Naive thymus-derived CD4-positive, alpha-beta T cell (primary cell): Measurements from ENCODE around the gene KRT81. TPM values are rescaled to one million over a fixed set of nuclear protein-coding genes. Genes with fewer than 3 reads are reported as not detected.
A peak's percentile ranks its signal among the peaks of the same experiment; 100 is the strongest.
"Not testable (repeated sequence)": the region's sequence is repeated elsewhere in the genome, so short reads cannot be mapped to it uniquely, and the experiment has no call there.

Source experiments
- ATAC-seq: fragments of 150-1000 bp; cut with Tn5 transposase; 2 replicates; pipeline ENCODE4 v1.10.0; 2021; ENCODE audit warnings: mild to moderate bottlenecking, moderate library complexity
- CTCF ChIA-PET: fragments of 350-600 bp; sonication (Branson Sonifier 250); formaldehyde crosslinking; loops from one replicate; lab custom pipeline; 2021; ENCODE audit warnings: antibody characterized with exemption; lab: Charles Lee
- POLR2A ChIA-PET: fragments of 350-600 bp; sonication (Branson Sonifier 250); formaldehyde crosslinking; loops from one replicate; lab custom pipeline; 2021; ENCODE audit warnings: antibody characterized with exemption, inconsistent platforms; lab: Charles Lee
- DNase-seq, 9 donors: peaks; one replicate each; pipeline versions ENCODE4 v3.0.0 to v3.0.0-alpha.2; 2020 to 2022; ENCODE audit warnings: mixed read lengths in 1 of 9
- H3K27ac ChIP-seq: one replicate; pipeline ENCODE4 v1.7.0; 2013; ENCODE audit warnings: mild to moderate bottlenecking, low read depth, low read length, moderate library complexity
- H3K27me3 ChIP-seq, 2 donors: one replicate each; pipeline ENCODE4 v1.7.0; 2013; ENCODE audit warnings: low read length in 2 of 2, mild to moderate bottlenecking in 2 of 2, moderate library complexity in 2 of 2; ENCODE audit not compliant: control insufficient read depth in 2 of 2, insufficient read depth in 2 of 2
- H3K36me3 ChIP-seq, 3 experiments: 1 replicate in 2 of 3; 2 replicates in 1 of 3; pipeline ENCODE4 v1.7.0; 2013; ENCODE audit warnings: low read length in 3 of 3, mild to moderate bottlenecking in 3 of 3, moderate library complexity in 1 of 3; ENCODE audit not compliant: insufficient read depth in 3 of 3, control insufficient read depth in 2 of 3
- H3K4me1 ChIP-seq, 2 donors: one replicate each; pipeline ENCODE4 v1.7.0; 2013; ENCODE audit warnings: low read length in 2 of 2, mild to moderate bottlenecking in 2 of 2, moderate library complexity in 1 of 2; ENCODE audit not compliant: control insufficient read depth in 2 of 2, insufficient read depth in 2 of 2
- H3K4me3 ChIP-seq: 2 replicates; pipeline ENCODE4 v1.7.0; 2013; ENCODE audit warnings: mild to moderate bottlenecking, low read length
- H3K9me3 ChIP-seq, 3 experiments: 1 replicate in 2 of 3; 2 replicates in 1 of 3; pipeline ENCODE4 v1.7.0; 2013; ENCODE audit warnings: low read length in 3 of 3; ENCODE audit not compliant: control insufficient read depth in 2 of 3
- H3K27ac Mint-ChIP-seq, 9 donors: one replicate each; pipeline ENCODE4 v1.8.0; 2020 to 2022; ENCODE audit warnings: mixed read lengths in 9 of 9, mild to moderate bottlenecking in 8 of 9, moderate library complexity in 5 of 9, inconsistent platforms in 2 of 9
- H3K27me3 Mint-ChIP-seq, 5 donors: one replicate each; pipeline ENCODE4 v1.8.0; 2021 to 2022; ENCODE audit warnings: mixed read lengths in 5 of 5, mild to moderate bottlenecking in 1 of 5
- H3K36me3 Mint-ChIP-seq, 5 donors: one replicate each; pipeline ENCODE4 v1.8.0; 2020 to 2022; ENCODE audit warnings: mixed read lengths in 5 of 5, mild to moderate bottlenecking in 3 of 5, inconsistent platforms in 1 of 5
- H3K4me1 Mint-ChIP-seq, 7 donors: one replicate each; pipeline ENCODE4 v1.8.0; 2020 to 2022; ENCODE audit warnings: mixed read lengths in 7 of 7, mild to moderate bottlenecking in 3 of 7, inconsistent platforms in 1 of 7
- H3K4me3 Mint-ChIP-seq, 10 donors: one replicate each; pipeline ENCODE4 v1.8.0; 2020 to 2022; ENCODE audit warnings: mild to moderate bottlenecking in 10 of 10, mixed read lengths in 10 of 10, moderate library complexity in 6 of 10, inconsistent platforms in 2 of 10
- H3K9me3 Mint-ChIP-seq, 11 donors: one replicate each; pipeline ENCODE4 v1.8.0; 2020 to 2022; ENCODE audit warnings: mixed read lengths in 11 of 11, mild to moderate bottlenecking in 4 of 11, inconsistent platforms in 1 of 11, moderate library complexity in 1 of 11
- intact Hi-C, 2 donors: fragments of 100-400 bp; cut with micrococcal nuclease; formaldehyde crosslinking; loops; one replicate each; pipeline ENCODE4 v1.15.1; 2023
- polyA plus RNA-seq, 2 donors: library from polyadenylated mRNA; unstranded; fragments of 300-500 nt; fragmentation: Illumina TruSeq; gene quantifications; one replicate each; pipeline ENCODE4 v1.2.3, GENCODE V29; 2021
- total RNA-seq, 6 experiments: library from RNA in 5 of 6; stranded (reverse) in 5 of 6; gene quantifications; 1 replicate in 5 of 6; 2 replicates in 1 of 6; pipeline ENCODE4 v1.2.3 and lab custom pipeline; 2021 to 2026

Gene KRT81
- total and polyA plus RNA-seq, 7 experiments from 2014 or later: 0.15 to 0.21 TPM; not detected in 5

DNA sequence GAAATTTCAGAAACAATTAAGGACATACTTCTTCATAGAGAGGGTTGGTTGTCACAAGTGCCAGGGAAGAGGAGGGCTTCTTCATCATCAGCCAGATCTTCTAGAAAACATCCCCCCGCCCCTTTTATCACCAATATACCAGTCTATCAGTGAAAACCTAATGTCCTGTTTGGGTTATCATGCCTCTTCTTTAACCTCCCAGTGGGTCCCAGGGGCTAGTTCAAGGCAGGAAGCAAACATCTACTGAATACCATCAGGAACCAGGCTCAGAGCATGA lies 30.2 kb downstream of the KRT81 start:
- Mint-ChIP-seq H3K36me3 (peaks cover 0 to 25% (median 0%) of the 10 kb centered on the region in 5 donors), H3K27me3 (peaks cover 36 to 62% (median 54%) of the 10 kb centered on the region in 5 donors), H3K4me1 (peaks cover 0 to 27% (median 8%) of the 10 kb centered on the region in 7 donors), H3K27ac (no peak overlapping the region), H3K9me3 (peaks cover 0 to 4% (median 0%) of the 10 kb centered on the region in 11 donors), H3K4me3 (no peak overlapping the region)
- no peaks in the 10 kb centered on the region for H3K36me3 ChIP-seq
- H3K4me1 ChIP-seq: no peaks in the 10 kb centered on the region
- H3K27me3 ChIP-seq: peaks cover 0 to 2% of the 10 kb centered on the region in 2 donors
- DNase-seq (no peak), ATAC-seq (no peak)
- H3K27ac ChIP-seq: no peak overlapping the region
- POLR2A ChIA-PET: no interaction called here
- no peak overlapping the region for H3K4me3 ChIP-seq
- no peaks in the 10 kb centered on the region for H3K9me3 ChIP-seq
- intact Hi-C loops: no loop called here
- CTCF ChIA-PET: no interaction called here

- H3K36me3 ChIP-seq: no peaks in the 10 kb centered on the region
- H3K27ac ChIP-seq: no peak overlapping the region
- peak overlapping the region in 1 of 10 donors; percentile 60 for H3K4me3 Mint-ChIP-seq
- DNase-seq: no peak
- CTCF ChIA-PET: interaction anchor here (1.0 kb wide), 1 partner anchor 18 kb away, joined by 4 read pairs; no protein-coding TSS in a partner anchor
- peaks cover 0 to 4% (median 0%) of the 10 kb centered on the region in 11 donors for H3K9me3 Mint-ChIP-seq
- POLR2A ChIA-PET: no interaction called here
- peaks cover 42 to 66% (median 59%) of the 10 kb centered on the region in 5 donors for H3K27me3 Mint-ChIP-seq
- H3K36me3 Mint-ChIP-seq: peaks cover 0 to 25% (median 0%) of the 10 kb centered on the region in 5 donors
- peaks cover 0 to 2% of the 10 kb centered on the region in 2 donors for H3K27me3 ChIP-seq
- intact Hi-C loops: no loop called here
- no peak for ATAC-seq
- H3K4me1 ChIP-seq: no peaks in the 10 kb centered on the region
- peaks cover 0 to 28% (median 8%) of the 10 kb centered on the region in 7 donors for H3K4me1 Mint-ChIP-seq
- H3K4me3 ChIP-seq: no peak overlapping the region
- H3K27ac Mint-ChIP-seq: peak overlapping the region in 1 of 9 donors; percentile 21
- H3K9me3 ChIP-seq: no peaks in the 10 kb centered on the region
Measured at GRCh38 chr12:52260361-52261207, 30.8 kb downstream of the KRT81 start.

DNA sequence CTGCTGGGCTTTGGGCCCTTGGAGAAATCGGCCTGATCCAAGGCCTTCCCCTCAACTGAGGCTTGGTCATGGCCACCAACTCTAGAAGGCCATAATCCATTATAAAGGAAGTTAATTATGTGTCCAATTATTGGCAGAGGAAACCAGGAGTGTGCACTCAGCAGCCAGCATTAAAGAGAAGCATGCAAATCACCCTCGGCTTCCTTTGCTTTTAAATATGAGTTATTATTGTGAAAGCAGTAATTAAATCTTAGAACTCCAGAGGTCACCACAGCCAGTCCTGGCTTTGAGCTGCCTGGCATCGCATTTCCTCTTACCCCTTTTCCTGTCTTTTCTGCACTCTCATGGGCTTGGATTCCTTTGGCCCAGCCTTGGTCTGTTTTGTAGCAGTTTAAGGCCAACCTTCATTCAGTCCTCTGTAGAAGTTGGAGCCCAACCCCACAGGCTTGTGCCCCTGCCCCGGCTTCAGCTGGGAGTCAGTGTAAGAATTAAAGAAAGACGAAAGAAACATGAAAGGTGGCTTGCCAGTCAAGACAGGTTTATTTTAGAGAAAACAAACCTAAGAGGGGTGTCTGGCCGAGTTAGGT lies 31.6 kb downstream of the KRT81 start:
- DNase-seq (no peak), ATAC-seq (no peak)
- Histone ChIP-seq H3K36me3 (no peaks in the 10 kb centered on the region), H3K27ac (no peak overlapping the region), H3K4me3 (no peak overlapping the region), H3K9me3 (no peaks in the 10 kb centered on the region), H3K4me1 (no peaks in the 10 kb centered on the region), H3K27me3 (peaks cover 0 to 2% of the 10 kb centered on the region in 2 donors)
- no peak overlapping the region for H3K27ac Mint-ChIP-seq
- intact Hi-C loops: no loop called here
- H3K4me3 Mint-ChIP-seq: peak overlapping the region in 1 of 10 donors; percentile 60
- peaks cover 50 to 69% (median 66%) of the 10 kb centered on the region in 5 donors for H3K27me3 Mint-ChIP-seq
- POLR2A ChIA-PET: no interaction called here
- CTCF ChIA-PET: interaction anchor here (1.0 kb wide), 1 partner anchor 19 kb away, joined by 4 read pairs; no protein-coding TSS in a partner anchor
- peaks cover 0 to 4% (median 0%) of the 10 kb centered on the region in 11 donors for H3K9me3 Mint-ChIP-seq
- peaks cover 0 to 33% (median 8%) of the 10 kb centered on the region in 7 donors for H3K4me1 Mint-ChIP-seq
- H3K36me3 Mint-ChIP-seq: peaks cover 0 to 23% (median 0%) of the 10 kb centered on the region in 5 donors

DNA sequence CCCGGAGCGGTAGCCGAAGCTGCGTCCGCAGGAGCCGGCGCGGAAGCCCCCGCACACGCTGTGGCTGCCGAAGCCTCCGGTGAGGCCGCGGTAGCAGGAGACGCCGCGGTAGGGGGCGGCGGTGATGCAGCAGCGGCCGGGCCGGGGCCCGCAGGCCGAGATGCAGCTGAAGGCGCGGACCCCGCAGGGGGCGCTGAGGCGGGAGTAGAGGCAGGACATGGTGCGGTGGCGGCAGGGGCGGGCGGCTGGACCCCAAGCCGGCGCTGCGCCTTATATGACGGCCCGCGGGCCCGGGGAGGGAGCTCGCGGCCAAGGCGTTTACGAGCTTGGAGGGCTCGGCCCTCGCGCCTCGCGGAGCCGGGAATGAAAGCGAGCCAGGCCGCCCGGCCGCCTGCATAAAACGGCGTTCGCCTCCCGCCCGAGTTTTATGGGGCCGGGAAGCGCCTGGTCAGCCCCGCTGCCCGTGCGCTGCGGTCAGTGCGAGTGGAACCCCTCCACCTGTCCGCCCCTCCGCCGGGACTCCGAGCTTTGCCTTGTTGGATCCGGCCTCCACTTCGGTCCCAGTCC lies 32.9 kb downstream of the KRT81 start:
- Histone ChIP-seq H3K4me1 (no peaks in the 10 kb centered on the region), H3K27me3 (peaks cover 0 to 2% of the 10 kb centered on the region in 2 donors), H3K4me3 (no peak overlapping the region), H3K36me3 (no peaks in the 10 kb centered on the region), H3K27ac (no peak overlapping the region), H3K9me3 (no peaks in the 10 kb centered on the region)
- H3K9me3 Mint-ChIP-seq: peaks cover 0 to 2% (median 0%) of the 10 kb centered on the region in 11 donors
- H3K36me3 Mint-ChIP-seq: peaks cover 0 to 27% (median 0%) of the 10 kb centered on the region in 5 donors
- H3K4me3 Mint-ChIP-seq: peak overlapping the region in 2 of 10 donors; percentile 34 to 42
- POLR2A ChIA-PET: interaction anchor here (0.6 kb wide), 1 partner anchor 115 kb away, joined by 3 read pairs; no protein-coding TSS in a partner anchor
- DNase-seq: no peak
- H3K27ac Mint-ChIP-seq: no peak overlapping the region
- H3K4me1 Mint-ChIP-seq: peaks cover 0 to 41% (median 8%) of the 10 kb centered on the region in 7 donors
- H3K27me3 Mint-ChIP-seq: peaks cover 51 to 71% (median 62%) of the 10 kb centered on the region in 5 donors
- CTCF ChIA-PET: no interaction called here
- intact Hi-C loops: no loop called here
- ATAC-seq: no peak

DNA sequence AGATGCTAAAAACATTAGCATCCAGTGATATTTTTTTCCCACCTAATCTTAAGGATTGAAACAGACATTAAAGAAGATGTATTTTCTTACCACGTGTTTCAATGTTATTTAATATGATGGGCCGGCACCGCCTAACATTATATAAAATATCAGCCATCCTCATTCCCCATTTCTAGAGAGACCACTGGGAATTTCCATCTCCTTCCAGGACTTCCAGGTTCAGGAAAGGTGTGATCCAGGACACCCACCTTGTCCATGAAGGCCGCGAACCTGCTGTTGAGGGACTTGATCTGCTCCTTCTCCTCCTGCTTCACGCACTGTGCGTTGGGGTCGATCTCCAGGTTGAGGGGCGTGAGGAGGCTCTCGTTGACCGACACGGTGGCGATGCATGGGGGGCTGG lies 33.4 kb downstream of the KRT81 start:
- CTCF ChIA-PET: not testable (repeated sequence)

DNA sequence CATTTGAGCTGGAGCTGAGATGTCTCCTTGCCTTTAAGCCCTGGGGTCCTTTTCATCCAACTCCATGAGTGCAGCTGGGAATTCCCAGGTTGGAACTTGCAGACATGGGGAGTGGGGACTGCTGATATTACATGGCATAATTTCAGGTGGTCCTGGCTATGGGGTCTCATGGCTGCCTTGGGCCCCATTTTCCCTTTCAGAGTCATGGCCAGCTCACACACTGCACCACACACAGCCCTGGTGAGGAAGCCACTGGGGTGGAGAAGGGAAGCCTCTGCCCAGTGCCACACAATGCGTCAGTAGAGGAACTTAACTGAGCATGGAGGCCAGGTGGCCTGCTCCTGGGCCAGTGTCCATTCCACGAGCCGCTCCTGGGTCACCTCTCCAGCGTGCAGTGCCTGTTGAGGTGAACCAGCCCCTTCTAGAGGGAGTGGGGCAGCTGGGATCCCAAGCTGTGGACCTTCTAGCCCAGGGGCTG lies 34.2 kb downstream of the KRT81 start:
- H3K4me1 ChIP-seq: no peaks in the 10 kb centered on the region
- H3K4me3 Mint-ChIP-seq: no peak overlapping the region
- peaks cover 0 to 2% of the 10 kb centered on the region in 2 donors for H3K27me3 ChIP-seq
- peaks cover 51 to 74% (median 62%) of the 10 kb centered on the region in 5 donors for H3K27me3 Mint-ChIP-seq
- no peaks in the 10 kb centered on the region for H3K9me3 ChIP-seq
- ChIA-PET POLR2A (no interaction called here), CTCF (no interaction called here)
- ATAC-seq: peak; percentile 42
- no peak overlapping the region for H3K4me3 ChIP-seq
- intact Hi-C loops: no loop called here
- no peak for DNase-seq
- H3K27ac ChIP-seq: no peak overlapping the region
- no peak overlapping the region for H3K27ac Mint-ChIP-seq
- peaks cover 0 to 34% (median 0%) of the 10 kb centered on the region in 5 donors for H3K36me3 Mint-ChIP-seq
- peaks cover 0 to 52% (median 9%) of the 10 kb centered on the region in 7 donors for H3K4me1 Mint-ChIP-seq
- H3K36me3 ChIP-seq: no peaks in the 10 kb centered on the region
- peaks cover 0 to 2% (median 0%) of the 10 kb centered on the region in 11 donors for H3K9me3 Mint-ChIP-seq

More for the DNA sequence above, 33.4 kb downstream of the KRT81 start:
- ATAC-seq, DNase-seq, H3K4me3 ChIP-seq, H3K27ac Mint-ChIP-seq, H3K9me3 Mint-ChIP-seq, H3K4me1 ChIP-seq, POLR2A ChIA-PET, H3K36me3 ChIP-seq, H3K27ac ChIP-seq, H3K27me3 ChIP-seq, H3K9me3 ChIP-seq, intact Hi-C loops: not testable (repeated sequence)
- Mint-ChIP-seq H3K4me1 (peaks cover 0 to 45% (median 8%) of the 10 kb centered on the region in 7 donors), H3K27me3 (peaks cover 51 to 76% (median 62%) of the 10 kb centered on the region in 5 donors), H3K4me3 (peak overlapping the region in 2 of 10 donors; percentile 11 to 24), H3K36me3 (peaks cover 0 to 30% (median 0%) of the 10 kb centered on the region in 5 donors)
